Spinal cord (tissue), 10 donors: Measurements from ENCODE around the gene EIF4G3. TPM values are rescaled to one million over a fixed set of nuclear protein-coding genes. Genes with fewer than 3 reads are reported as not detected.
"Not testable (repeated sequence)": the region's sequence is repeated elsewhere in the genome, so short reads cannot be mapped to it uniquely, and the experiment has no call there.

Source experiments
- DNase-seq, 6 donors: peaks; one replicate each; pipeline versions ENCODE4 v3.0.0 to v3.0.0-alpha.2; 2013 to 2015; ENCODE audit warnings: low spot score in 6 of 6, low read depth in 4 of 6
- H3K27ac ChIP-seq: one replicate; pipeline ENCODE4 v1.5.1; 2013; ENCODE audit warnings: low read depth, low read length, control low read depth
- H3K27me3 ChIP-seq: one replicate; pipeline ENCODE4 v1.6.1; 2013; ENCODE audit warnings: low read length; ENCODE audit not compliant: control insufficient read depth, insufficient read depth
- H3K36me3 ChIP-seq: one replicate; pipeline ENCODE4 v1.6.1; 2013; ENCODE audit warnings: low read length; ENCODE audit not compliant: control insufficient read depth, insufficient read depth
- H3K4me1 ChIP-seq: one replicate; pipeline ENCODE4 v1.6.1; 2013; ENCODE audit warnings: low read length; ENCODE audit not compliant: control insufficient read depth, insufficient read depth
- H3K4me3 ChIP-seq: one replicate; pipeline ENCODE4 v1.5.1; 2013; ENCODE audit warnings: low read depth, low read length, control low read depth
- H3K9me3 ChIP-seq: one replicate; pipeline ENCODE4 v1.6.1; 2013; ENCODE audit warnings: low read length; ENCODE audit not compliant: control insufficient read depth, insufficient read depth
- WGBS: methylation state at CpG from one replicate; pipeline ENCODE4 v1.1.5; 2013; ENCODE audit warnings: missing lambda C conversion rate; ENCODE audit not compliant: insufficient coverage; 5-methylcytosine and 5-hydroxymethylcytosine counted together
- polyA plus RNA-seq, 2 donors: library from polyadenylated mRNA; unstranded; fragments of 120-200 nt; gene quantifications; one replicate each; pipeline ENCODE4 v1.2.1, GENCODE V29; 2013; ENCODE audit not compliant: insufficient read length in 2 of 2
- total RNA-seq, 2 donors: library from RNA; depleted of rRNA in 1 of 2; stranded (reverse); fragments of 120-200 nt in 1 of 2; fragments of >200 nt in 1 of 2; gene quantifications; one replicate each; pipeline versions ENCODE4 v1.2.3 to v1.2.4, GENCODE V29; 2013 to 2014
- donor health status: healthy.

EIF4G3 gene
- total and polyA plus RNA-seq, 4 donors: 68.7 to 111 (median 91.9) TPM

DNA sequence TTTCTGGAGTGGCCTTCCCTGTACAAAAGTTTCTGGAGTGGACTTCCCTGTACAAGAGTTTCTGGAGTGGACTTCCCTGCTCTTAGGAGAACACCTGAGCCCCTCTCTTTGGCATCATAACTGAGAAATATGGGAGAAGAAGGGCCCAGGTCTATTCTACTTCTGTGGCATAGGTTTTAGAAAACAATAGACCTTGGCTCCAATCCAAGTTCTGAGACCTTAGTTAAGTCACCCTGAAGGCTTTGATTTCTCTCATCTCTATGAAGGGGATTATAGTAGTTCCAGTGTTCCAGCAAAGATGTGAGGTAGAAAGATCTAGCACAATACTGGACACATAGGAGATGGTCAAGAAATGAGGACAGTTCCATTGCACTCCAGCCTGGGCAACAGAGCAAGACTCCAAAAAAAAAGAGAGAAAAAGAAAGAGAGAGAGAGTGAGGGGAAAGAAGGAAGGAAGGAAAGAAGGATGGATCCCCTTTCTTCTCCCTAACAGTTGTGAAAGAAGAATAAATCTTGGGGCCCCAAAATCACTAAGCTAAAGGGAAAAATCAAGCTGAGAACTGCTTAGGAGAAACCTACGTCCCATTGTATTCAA is 13.3 kb upstream of the EIF4G3 start:
- WGBS: no CpG with 5 or more reads among the region's 1 CpG
- Histone ChIP-seq H3K4me1 (peaks cover 6% of the 10 kb centered on the region), H3K4me3 (no peak overlapping the region), H3K36me3 (no peaks in the 10 kb centered on the region), H3K27ac (no peak overlapping the region), H3K9me3 (no peaks in the 10 kb centered on the region), H3K27me3 (no peaks in the 10 kb centered on the region)
- DNase-seq: no peak

GRCh38 chr1:21189421-21189820 is 12.7 kb upstream of the EIF4G3 start:
- Histone ChIP-seq H3K27me3 (no peaks in the 10 kb centered on the region), H3K36me3 (no peaks in the 10 kb centered on the region), H3K4me1 (peaks cover 6% of the 10 kb centered on the region), H3K27ac (no peak overlapping the region), H3K4me3 (no peak overlapping the region), H3K9me3 (no peaks in the 10 kb centered on the region)
- 57% methylated on average over 2 of the region's 3 CpGs for WGBS
- no peak for DNase-seq

GRCh38 chr1:21188235-21188634 is 11.5 kb upstream of the EIF4G3 start:
- WGBS: 86% methylated on average over 1 of the region's 3 CpGs
- no peaks in the 10 kb centered on the region for H3K9me3 ChIP-seq
- DNase-seq: peak in 1 of 6 donors; percentile 5
- H3K27me3 ChIP-seq: no peaks in the 10 kb centered on the region
- H3K4me1 ChIP-seq: peaks cover 6% of the 10 kb centered on the region
- H3K27ac ChIP-seq: no peak overlapping the region
- no peaks in the 10 kb centered on the region for H3K36me3 ChIP-seq
- H3K4me3 ChIP-seq: no peak overlapping the region

DNA sequence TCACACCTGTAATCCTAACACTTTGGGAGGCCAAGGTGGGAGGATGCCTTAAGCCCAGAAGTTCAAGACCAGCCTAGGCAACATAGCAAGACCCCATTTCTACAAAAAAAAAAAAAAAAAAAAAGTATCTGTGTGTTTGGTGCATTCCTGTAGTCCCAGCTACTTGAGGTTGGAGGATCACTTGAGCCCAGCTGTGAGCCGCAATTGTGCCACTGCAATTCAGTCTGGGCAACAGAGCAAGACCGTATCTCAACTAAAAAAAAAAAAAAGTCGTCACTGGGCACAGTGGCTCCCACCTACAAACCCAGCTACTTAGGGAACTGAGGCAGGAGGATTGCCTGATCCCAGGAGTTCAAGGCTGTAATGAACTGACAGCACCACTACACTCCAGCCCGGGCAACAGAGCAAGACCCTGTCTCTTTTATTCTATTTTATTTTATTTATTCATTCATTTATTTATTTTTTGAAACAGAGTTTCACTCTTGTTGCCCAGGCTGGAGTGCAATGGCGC is 8.6 kb upstream of the EIF4G3 start:
- Histone ChIP-seq H3K4me3 (no peak overlapping the region), H3K27ac (no peak overlapping the region), H3K4me1 (no peaks in the 10 kb centered on the region), H3K9me3 (no peaks in the 10 kb centered on the region), H3K36me3 (no peaks in the 10 kb centered on the region), H3K27me3 (no peaks in the 10 kb centered on the region)
- DNase-seq: no peak
- WGBS: 100% methylated on average over 1 of the region's 5 CpGs

- no CpG with 5 or more reads among the region's 1 CpG for WGBS
- Histone ChIP-seq H3K27me3 (no peaks in the 10 kb centered on the region), H3K4me1 (no peaks in the 10 kb centered on the region), H3K36me3 (no peaks in the 10 kb centered on the region), H3K27ac (no peak overlapping the region), H3K9me3 (no peaks in the 10 kb centered on the region), H3K4me3 (no peak overlapping the region)
- DNase-seq: no peak
These were observed 7.6 kb upstream of the EIF4G3 start for GRCh38 chr1:21184276-21184675.

DNA sequence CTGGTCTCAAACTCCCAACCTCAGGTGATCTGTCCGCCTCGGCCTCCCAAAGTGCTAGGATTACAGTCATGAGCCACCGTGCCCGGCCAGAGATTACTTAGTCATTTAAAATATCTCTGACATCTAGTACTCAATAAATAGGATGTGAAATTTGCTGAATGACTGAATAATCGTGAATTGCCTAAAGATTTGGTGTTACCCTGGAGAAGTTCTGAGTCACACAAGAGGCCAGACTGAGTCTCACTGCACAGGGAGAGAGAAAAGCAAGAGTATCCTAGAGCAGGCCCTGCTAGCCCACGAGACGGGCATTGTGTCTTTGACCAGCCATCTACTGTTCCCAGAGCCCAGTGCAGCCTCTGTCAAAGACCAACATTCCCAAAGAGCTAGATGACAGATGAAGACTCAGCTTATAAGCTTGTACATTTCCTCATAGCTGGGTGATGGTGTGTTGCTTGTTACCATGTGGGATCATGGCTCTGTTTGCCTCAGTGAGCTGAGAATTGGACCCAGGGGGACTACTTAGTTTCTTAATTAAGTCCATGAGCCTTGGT is 5.6 kb upstream of the EIF4G3 start:
- no peak overlapping the region for H3K27ac ChIP-seq
- 94% methylated on average over 3 of the region's 7 CpGs for WGBS

DNA sequence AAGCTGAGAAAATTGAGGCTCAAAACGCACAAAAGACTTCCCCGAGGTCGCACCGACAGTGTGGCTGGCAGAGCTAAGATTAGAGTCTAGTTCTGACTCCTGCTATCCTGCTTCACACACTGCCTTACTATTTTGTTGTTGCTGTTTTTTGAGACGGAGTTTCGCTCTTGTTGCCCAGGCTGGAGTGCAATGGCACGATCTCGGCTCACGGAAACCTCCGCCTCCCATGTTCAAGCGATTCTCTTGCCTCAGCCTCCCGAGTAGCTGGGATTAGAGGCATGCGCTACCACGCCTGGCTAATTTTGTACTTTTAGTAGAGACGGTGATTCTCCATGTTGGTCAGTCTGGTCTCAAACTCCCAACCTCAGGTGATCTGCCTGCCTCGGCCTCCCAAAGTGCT is 1.6 kb upstream of the EIF4G3 start:
- H3K27ac ChIP-seq, H3K9me3 ChIP-seq, H3K27me3 ChIP-seq, H3K4me1 ChIP-seq, H3K4me3 ChIP-seq, DNase-seq, H3K36me3 ChIP-seq: not testable (repeated sequence)
- WGBS: 91% methylated on average over 13 of the region's 16 CpGs

More for the DNA sequence above, 5.6 kb upstream of the EIF4G3 start:
- Histone ChIP-seq H3K27me3 (no peaks in the 10 kb centered on the region), H3K9me3 (no peaks in the 10 kb centered on the region), H3K4me1 (peaks cover 3% of the 10 kb centered on the region), H3K36me3 (no peaks in the 10 kb centered on the region), H3K4me3 (no peak overlapping the region)
- DNase-seq: peak in 1 of 6 donors; percentile 77

DNA sequence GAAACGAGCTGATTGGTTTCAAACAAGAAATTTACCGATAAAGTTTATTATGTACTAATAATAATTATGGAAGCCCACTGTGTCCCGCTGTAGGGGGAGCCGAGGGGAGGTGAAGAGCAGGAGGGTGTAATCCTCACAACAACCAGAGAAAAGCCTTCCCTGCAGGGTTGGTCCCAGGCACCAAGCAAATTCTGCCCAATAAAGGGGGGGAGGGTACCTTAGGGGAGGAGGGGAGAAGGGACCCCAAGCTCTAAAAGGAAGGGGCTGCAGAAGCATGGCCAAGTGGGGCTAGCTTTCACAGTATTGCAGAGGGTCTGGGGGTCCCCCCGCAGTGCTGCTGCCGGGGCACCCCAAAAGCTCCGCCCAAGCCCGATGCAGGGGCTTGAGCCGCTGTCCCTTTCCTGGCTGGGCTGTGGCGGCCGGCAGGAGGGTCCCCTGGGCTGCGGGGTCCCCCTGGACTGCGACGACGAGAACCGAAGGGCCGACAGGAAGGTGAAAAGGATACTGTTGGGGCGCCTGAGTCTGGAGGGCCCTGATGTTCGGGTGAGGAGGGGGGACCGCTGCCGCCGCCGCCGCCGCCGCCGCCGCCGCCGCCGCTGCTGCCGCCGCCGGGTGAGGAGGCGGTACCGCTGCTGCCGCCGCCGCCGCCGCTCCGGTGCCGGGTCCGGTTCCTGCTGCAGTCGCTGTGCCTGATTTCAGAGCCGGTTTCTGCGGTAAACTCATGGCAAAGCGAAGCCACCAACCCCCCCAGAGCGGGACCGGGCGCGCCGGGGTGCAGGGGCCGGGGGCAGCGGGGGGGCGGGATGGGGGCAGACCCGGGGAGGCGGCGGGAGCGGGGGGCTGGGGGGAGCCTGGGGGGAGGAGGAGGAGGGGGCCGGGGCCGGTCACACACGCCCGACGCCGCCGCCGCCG is 771 bp downstream of the EIF4G3 start:
- no peaks in the 10 kb centered on the region for H3K9me3 ChIP-seq
- H3K27me3 ChIP-seq: no peaks in the 10 kb centered on the region
- no peaks in the 10 kb centered on the region for H3K36me3 ChIP-seq
- peak overlapping the region; percentile 91 for H3K27ac ChIP-seq
- peak overlapping the region; percentile 82 for H3K4me3 ChIP-seq
- WGBS: 0% methylated on average over 47 of the region's 69 CpGs
- peak in 2 of 6 donors; percentile 69 to 76 for DNase-seq
- peaks cover 7% of the 10 kb centered on the region for H3K4me1 ChIP-seq

DNA sequence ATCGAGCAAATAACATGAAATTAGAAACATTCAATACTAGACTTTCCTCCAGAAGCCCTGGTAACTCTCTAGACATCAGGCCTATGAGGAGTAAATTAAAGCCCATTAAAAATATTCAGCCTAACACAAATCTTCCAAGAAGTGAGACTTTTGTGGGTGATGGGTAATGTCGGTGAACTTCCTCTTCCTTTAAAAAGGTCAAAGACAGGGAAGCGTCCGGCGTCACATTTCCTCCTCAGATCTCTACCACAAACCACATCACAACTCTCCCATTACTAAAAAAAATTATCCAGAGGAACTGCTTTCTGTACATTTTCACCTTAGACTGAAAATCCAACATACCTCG is 1.4 kb downstream of the EIF4G3 start:
- no CpG with 5 or more reads among the region's 6 CpGs for WGBS
- peak overlapping the region; percentile 82 for H3K4me3 ChIP-seq

More for the DNA sequence above, 1.4 kb downstream of the EIF4G3 start:
- H3K9me3 ChIP-seq: no peaks in the 10 kb centered on the region
- no peaks in the 10 kb centered on the region for H3K27me3 ChIP-seq
- peak in 2 of 6 donors; percentile 56 to 57 for DNase-seq
- H3K27ac ChIP-seq: peak overlapping the region; percentile 91
- peaks cover 2% of the 10 kb centered on the region for H3K36me3 ChIP-seq
- H3K4me1 ChIP-seq: peaks cover 7% of the 10 kb centered on the region
